ENCODE measurements around the gene TRAK1. TPM values are rescaled to one million over a fixed set of nuclear protein-coding genes. Genes with fewer than 3 reads are reported as not detected.
A peak's percentile ranks its signal among the peaks of the same experiment; 100 is the strongest.

The TRAK1 gene
- total RNA-seq, 1 experiment from 2014 or later, result 41.0 TPM

DNA sequence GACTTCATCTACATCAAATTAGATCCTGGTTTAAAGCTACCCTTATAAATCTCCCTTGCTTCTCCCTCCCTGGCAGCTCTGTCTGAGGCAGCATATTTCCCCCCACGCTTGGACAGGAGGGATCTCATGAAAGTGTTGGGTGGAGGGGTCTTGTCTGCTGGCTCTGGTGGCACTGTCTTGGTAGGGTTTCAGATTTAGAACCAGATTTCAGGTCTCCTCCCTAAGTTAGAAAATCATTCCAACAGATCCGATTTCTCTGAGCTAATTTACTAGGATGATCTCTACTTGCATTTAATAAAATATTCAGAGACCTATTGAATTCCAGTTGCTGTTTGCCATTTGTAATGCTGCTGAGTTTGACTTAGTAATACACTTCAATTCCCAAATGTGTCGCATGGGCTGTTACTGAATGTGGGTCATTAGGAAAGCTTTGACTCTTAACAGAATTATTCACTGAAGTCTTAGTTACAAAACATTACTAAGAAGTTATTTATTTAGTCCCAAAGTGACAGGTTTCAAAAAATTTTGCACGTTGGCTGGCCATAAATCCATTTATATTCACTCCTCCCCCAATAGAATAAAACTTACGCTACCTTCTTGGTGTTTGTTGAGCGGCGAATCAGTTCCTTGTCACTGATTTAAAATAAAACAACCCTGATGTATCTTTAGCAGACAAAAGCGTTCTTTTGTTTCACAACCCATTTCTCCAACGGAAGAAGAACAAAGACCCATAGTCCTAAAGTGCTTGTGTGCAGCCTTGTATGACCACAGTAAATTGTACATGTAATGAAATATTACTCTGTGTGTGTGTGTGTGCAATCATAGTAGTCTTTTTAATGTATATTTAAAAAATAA is 84.5 kb downstream of the TRAK1 start (continued):
- TF ChIP-seq, protein P1, sequence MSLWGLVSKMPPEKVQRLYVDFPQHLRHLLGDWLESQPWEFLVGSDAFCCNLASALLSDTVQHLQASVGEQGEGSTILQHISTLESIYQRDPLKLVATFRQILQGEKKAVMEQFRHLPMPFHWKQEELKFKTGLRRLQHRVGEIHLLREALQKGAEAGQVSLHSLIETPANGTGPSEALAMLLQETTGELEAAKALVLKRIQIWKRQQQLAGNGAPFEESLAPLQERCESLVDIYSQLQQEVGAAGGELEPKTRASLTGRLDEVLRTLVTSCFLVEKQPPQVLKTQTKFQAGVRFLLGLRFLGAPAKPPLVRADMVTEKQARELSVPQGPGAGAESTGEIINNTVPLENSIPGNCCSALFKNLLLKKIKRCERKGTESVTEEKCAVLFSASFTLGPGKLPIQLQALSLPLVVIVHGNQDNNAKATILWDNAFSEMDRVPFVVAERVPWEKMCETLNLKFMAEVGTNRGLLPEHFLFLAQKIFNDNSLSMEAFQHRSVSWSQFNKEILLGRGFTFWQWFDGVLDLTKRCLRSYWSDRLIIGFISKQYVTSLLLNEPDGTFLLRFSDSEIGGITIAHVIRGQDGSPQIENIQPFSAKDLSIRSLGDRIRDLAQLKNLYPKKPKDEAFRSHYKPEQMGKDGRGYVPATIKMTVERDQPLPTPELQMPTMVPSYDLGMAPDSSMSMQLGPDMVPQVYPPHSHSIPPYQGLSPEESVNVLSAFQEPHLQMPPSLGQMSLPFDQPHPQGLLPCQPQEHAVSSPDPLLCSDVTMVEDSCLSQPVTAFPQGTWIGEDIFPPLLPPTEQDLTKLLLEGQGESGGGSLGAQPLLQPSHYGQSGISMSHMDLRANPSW (CRISPR knock-in tag; conservative IDR thresholded peaks at IDR 0.05; ENCODE audit: low read depth), result no peak
- TF ChIP-seq, protein P2, sequence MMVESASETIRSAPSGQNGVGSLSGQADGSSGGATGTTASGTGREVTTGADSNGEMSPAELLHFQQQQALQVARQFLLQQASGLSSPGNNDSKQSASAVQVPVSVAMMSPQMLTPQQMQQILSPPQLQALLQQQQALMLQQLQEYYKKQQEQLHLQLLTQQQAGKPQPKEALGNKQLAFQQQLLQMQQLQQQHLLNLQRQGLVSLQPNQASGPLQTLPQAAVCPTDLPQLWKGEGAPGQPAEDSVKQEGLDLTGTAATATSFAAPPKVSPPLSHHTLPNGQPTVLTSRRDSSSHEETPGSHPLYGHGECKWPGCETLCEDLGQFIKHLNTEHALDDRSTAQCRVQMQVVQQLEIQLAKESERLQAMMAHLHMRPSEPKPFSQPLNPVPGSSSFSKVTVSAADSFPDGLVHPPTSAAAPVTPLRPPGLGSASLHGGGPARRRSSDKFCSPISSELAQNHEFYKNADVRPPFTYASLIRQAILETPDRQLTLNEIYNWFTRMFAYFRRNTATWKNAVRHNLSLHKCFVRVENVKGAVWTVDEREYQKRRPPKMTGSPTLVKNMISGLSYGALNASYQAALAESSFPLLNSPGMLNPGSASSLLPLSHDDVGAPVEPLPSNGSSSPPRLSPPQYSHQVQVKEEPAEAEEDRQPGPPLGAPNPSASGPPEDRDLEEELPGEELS (CRISPR knock-in tag; IDR thresholded peaks at IDR 0.05), result no peak

DNA sequence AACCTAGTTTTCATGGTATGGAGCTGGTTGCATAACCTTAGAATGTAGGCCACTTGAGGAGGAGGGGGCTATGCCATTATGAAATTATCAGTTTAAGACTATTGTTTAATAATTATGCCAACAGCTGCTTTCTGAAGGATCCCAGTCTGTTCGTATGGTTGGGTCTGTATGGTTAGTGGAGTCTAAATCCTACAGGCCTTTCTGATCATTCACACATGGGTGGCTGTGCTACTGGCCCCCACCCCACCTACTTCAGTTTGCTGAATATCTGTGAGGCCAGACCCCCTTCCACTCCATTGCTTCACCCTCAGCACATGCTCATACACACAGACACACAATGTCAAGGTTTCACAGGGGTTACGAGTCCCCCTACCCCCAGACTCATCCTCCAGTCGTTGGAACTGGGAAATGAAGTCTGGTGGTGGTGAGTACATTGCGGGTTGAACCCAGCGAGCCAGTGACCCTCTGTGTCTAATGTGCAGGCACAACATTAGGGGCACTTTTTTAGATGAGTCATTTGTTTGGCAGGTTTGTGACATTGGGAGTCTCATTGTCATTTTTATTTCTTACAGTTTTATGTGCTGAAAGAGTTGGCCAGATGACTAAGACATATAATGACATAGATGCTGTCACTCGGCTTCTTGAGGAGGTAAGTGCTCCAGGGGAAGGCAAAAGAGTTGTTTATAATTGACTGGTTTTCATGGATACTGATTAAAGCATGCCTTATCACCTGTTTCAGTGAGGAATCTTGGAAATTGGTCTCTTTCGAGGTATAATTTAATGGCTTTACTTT is 85.3 kb downstream of the TRAK1 start:
- no peaks in the 10 kb centered on the region for H3K9me3 Mint-ChIP-seq
- DNase-seq (ENCODE audit: low spot score), result no peak
- H3K4me3 Mint-ChIP-seq, result no peak overlapping the region
- H3K27me3 Mint-ChIP-seq (ENCODE audit: low read depth), result no peaks in the 10 kb centered on the region
- H3K27ac Mint-ChIP-seq, result peak overlapping the region; percentile 84; the same call in 1 of the 2 replicates
- 0 out of 2 replicates have a peak, but pooled peaks cover 8% of the 10 kb centered on the region for H3K36me3 Mint-ChIP-seq
- ChIA-PET POLR2A (no interaction called here), CTCF (interaction anchor here (2.0 to 7.9 kb wide), 2 partner anchors 15 to 16 kb away, joined by 10 to 81 read pairs; no protein-coding TSS in a partner anchor)
- ATAC-seq, result no peak
- H3K4me1 Mint-ChIP-seq, result peaks cover 19% of the 10 kb centered on the region
- TF ChIP-seq ATF1 (CRISPR knock-in tag; IDR thresholded peaks at IDR 0.05) (no peak), NFYB (CRISPR knock-in tag; conservative IDR thresholded peaks at IDR 0.05; ENCODE audit: low read depth) (no peak), FOXJ3 (CRISPR knock-in tag; IDR thresholded peaks at IDR 0.05; ENCODE audit: borderline replicate concordance) (no peak), NR1H2 (CRISPR knock-in tag; IDR thresholded peaks at IDR 0.05) (no peak), CREB1 (CRISPR knock-in tag; IDR thresholded peaks at IDR 0.05) (no peak), ZNF396 (CRISPR knock-in tag; IDR thresholded peaks at IDR 0.05; ENCODE audit: borderline replicate concordance) (no peak), ESRRA (CRISPR knock-in tag; IDR thresholded peaks at IDR 0.05; ENCODE audit: borderline replicate concordance) (no peak), ELF4 (CRISPR knock-in tag; IDR thresholded peaks at IDR 0.05; ENCODE audit: low read depth) (no peak), RORB (CRISPR knock-in tag; IDR thresholded peaks at IDR 0.05) (no peak), HMGA2 (CRISPR knock-in tag; IDR thresholded peaks at IDR 0.05) (no peak)
- TF ChIP-seq, protein P3, sequence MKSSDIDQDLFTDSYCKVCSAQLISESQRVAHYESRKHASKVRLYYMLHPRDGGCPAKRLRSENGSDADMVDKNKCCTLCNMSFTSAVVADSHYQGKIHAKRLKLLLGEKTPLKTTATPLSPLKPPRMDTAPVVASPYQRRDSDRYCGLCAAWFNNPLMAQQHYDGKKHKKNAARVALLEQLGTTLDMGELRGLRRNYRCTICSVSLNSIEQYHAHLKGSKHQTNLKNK (CRISPR knock-in tag; IDR thresholded peaks at IDR 0.05), result no peak
- TF ChIP-seq, protein P4, sequence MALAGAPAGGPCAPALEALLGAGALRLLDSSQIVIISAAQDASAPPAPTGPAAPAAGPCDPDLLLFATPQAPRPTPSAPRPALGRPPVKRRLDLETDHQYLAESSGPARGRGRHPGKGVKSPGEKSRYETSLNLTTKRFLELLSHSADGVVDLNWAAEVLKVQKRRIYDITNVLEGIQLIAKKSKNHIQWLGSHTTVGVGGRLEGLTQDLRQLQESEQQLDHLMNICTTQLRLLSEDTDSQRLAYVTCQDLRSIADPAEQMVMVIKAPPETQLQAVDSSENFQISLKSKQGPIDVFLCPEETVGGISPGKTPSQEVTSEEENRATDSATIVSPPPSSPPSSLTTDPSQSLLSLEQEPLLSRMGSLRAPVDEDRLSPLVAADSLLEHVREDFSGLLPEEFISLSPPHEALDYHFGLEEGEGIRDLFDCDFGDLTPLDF (CRISPR knock-in tag; IDR thresholded peaks at IDR 0.05), result no peak
